ENCODE measurements around the gene CCDC47. TPM values are rescaled to one million over a fixed set of nuclear protein-coding genes. Genes with fewer than 3 reads are reported as not detected.

CCDC47 gene
- total RNA-seq, 1 donor, result 77.1 TPM

- no peak for DNase-seq (ENCODE audit: insufficient read length, low spot score, missing footprints)
- Histone ChIP-seq H3K79me2 (ENCODE audit: insufficient read depth, low read length) (peaks cover 27% of the 10 kb centered on the region), H2AFZ (ENCODE audit: low read length) (no peak overlapping the region), H3K27ac (ENCODE audit: low read depth, low read length) (no peak overlapping the region), H3K4me1 (ENCODE audit: insufficient read depth, low read length) (no peaks in the 10 kb centered on the region), H3K27me3 (ENCODE audit: insufficient read depth, low read length) (no peaks in the 10 kb centered on the region), H3K9me3 (ENCODE audit: low read depth, low read length) (no peaks in the 10 kb centered on the region), H3K4me3 (ENCODE audit: insufficient read depth, low read length) (no peak overlapping the region), H3K36me3 (ENCODE audit: insufficient read depth, low read length) (peaks cover 63% of the 10 kb centered on the region), H3K4me2 (ENCODE audit: insufficient read depth, low read length) (no peak overlapping the region), H4K20me1 (ENCODE audit: insufficient read depth, low read length) (no peaks in the 10 kb centered on the region)
- TF ChIP-seq CTCF (IDR thresholded peaks at IDR 0.05; ENCODE audit: extremely low read depth, low read depth, low read length), result no peak
Measured at GRCh38 chr17:63760771-63761539, 12.4 kb downstream of the CCDC47 start.

GRCh38 chr17:63758428-63758827 lies 15.0 kb downstream of the CCDC47 start:
- Histone ChIP-seq H3K79me2 (ENCODE audit: insufficient read depth, low read length) (peaks cover 5% of the 10 kb centered on the region), H3K9me3 (ENCODE audit: low read depth, low read length) (no peaks in the 10 kb centered on the region), H3K27me3 (ENCODE audit: insufficient read depth, low read length) (no peaks in the 10 kb centered on the region), H3K27ac (ENCODE audit: low read depth, low read length) (no peak overlapping the region), H4K20me1 (ENCODE audit: insufficient read depth, low read length) (no peaks in the 10 kb centered on the region), H3K4me3 (ENCODE audit: insufficient read depth, low read length) (no peak overlapping the region), H3K36me3 (ENCODE audit: insufficient read depth, low read length) (peaks cover 71% of the 10 kb centered on the region), H2AFZ (ENCODE audit: low read length) (no peak overlapping the region), H3K4me1 (ENCODE audit: insufficient read depth, low read length) (no peaks in the 10 kb centered on the region), H3K4me2 (ENCODE audit: insufficient read depth, low read length) (no peak overlapping the region)
- no peak for DNase-seq (ENCODE audit: insufficient read length, low spot score, missing footprints)
- TF ChIP-seq CTCF (IDR thresholded peaks at IDR 0.05; ENCODE audit: extremely low read depth, low read depth, low read length), result no peak

- no peak for TF ChIP-seq CTCF (IDR thresholded peaks at IDR 0.05; ENCODE audit: extremely low read depth, low read depth, low read length)
- Histone ChIP-seq H2AFZ (ENCODE audit: low read length) (no peak overlapping the region), H4K20me1 (ENCODE audit: insufficient read depth, low read length) (no peaks in the 10 kb centered on the region), H3K79me2 (ENCODE audit: insufficient read depth, low read length) (peaks cover 2% of the 10 kb centered on the region), H3K36me3 (ENCODE audit: insufficient read depth, low read length) (peaks cover 79% of the 10 kb centered on the region), H3K4me2 (ENCODE audit: insufficient read depth, low read length) (no peak overlapping the region), H3K27ac (ENCODE audit: low read depth, low read length) (no peak overlapping the region), H3K4me1 (ENCODE audit: insufficient read depth, low read length) (no peaks in the 10 kb centered on the region), H3K9me3 (ENCODE audit: low read depth, low read length) (no peaks in the 10 kb centered on the region), H3K4me3 (ENCODE audit: insufficient read depth, low read length) (no peak overlapping the region), H3K27me3 (ENCODE audit: insufficient read depth, low read length) (no peaks in the 10 kb centered on the region)
- DNase-seq (ENCODE audit: insufficient read length, low spot score, missing footprints), result no peak
Measured at GRCh38 chr17:63754046-63754445, 19.4 kb downstream of the CCDC47 start.

- no peak overlapping the region for H2AFZ ChIP-seq (ENCODE audit: low read length)
- no peak overlapping the region for H3K4me2 ChIP-seq (ENCODE audit: insufficient read depth, low read length)
- H3K27ac ChIP-seq (ENCODE audit: low read depth, low read length), result no peak overlapping the region
- no peaks in the 10 kb centered on the region for H3K9me3 ChIP-seq (ENCODE audit: low read depth, low read length)
- H3K27me3 ChIP-seq (ENCODE audit: insufficient read depth, low read length), result no peaks in the 10 kb centered on the region
- TF ChIP-seq CTCF (IDR thresholded peaks at IDR 0.05; ENCODE audit: extremely low read depth, low read depth, low read length), result no peak
- no peaks in the 10 kb centered on the region for H3K4me1 ChIP-seq (ENCODE audit: insufficient read depth, low read length)
- peaks cover 78% of the 10 kb centered on the region for H3K36me3 ChIP-seq (ENCODE audit: insufficient read depth, low read length)
- no peak for DNase-seq (ENCODE audit: insufficient read length, low spot score, missing footprints)
- no peak overlapping the region for H3K4me3 ChIP-seq (ENCODE audit: insufficient read depth, low read length)
- peaks cover 2% of the 10 kb centered on the region for H3K79me2 ChIP-seq (ENCODE audit: insufficient read depth, low read length)
- H4K20me1 ChIP-seq (ENCODE audit: insufficient read depth, low read length), result no peaks in the 10 kb centered on the region
Measured at GRCh38 chr17:63753215-63753614, 20.2 kb downstream of the CCDC47 start.
